HepG2 (cell line): ENCODE data around the gene ZNF83. TPM values are rescaled to one million over a fixed set of nuclear protein-coding genes. Genes with fewer than 3 reads are reported as not detected.

Experiments used
- ATAC-seq: fragments of 200-7000 bp; cut with Tn5 transposase; 3 replicates; pipeline ENCODE4 v1.9.1; 2020; ENCODE audit warnings: mild to moderate bottlenecking, moderate library complexity
- BruUV-seq: library from RNA; stranded (reverse); fragments of 400-500 nt; replicated peaks from 2 replicates; lab custom pipeline; 2021; lab: Mats Ljungman, UMichigan
- CTCF ChIA-PET: fragments of 300-600 bp; formaldehyde crosslinking; extraction: SDS; loops from one replicate; lab custom pipeline; 2021; ENCODE audit warnings: low total read pairs, inconsistent platforms, low intra/inter-chr PET ratio; lab: Yijun Ruan, JAX
- POLR2A ChIA-PET: fragments of 350-600 bp; sonication (Branson Sonifier 250); formaldehyde crosslinking; loops from one replicate; lab custom pipeline; 2020; ENCODE audit warnings: antibody characterized with exemption, inconsistent platforms; lab: Yijun Ruan, JAX
- DNase-seq: peaks from one replicate; pipeline ENCODE4 v3.0.0-alpha.2; 2015; ENCODE audit warnings: low spot score
- FAIRE-seq: peaks from 3 replicates; lab custom pipeline; 2011; peaks lifted over from hg19 to GRCh38; lab: Jason Lieb, UNC
- H2AFZ ChIP-seq: one replicate; pipeline ENCODE4 v1.6.1; 2011; ENCODE audit warnings: low read length, inconsistent platforms
- H3K27ac ChIP-seq: fragments of 300-600 bp; 3 replicates; pipeline ENCODE4 v1.8.0; 2011; ENCODE audit warnings: mixed run types, mild to moderate bottlenecking, mixed read lengths, low read length, inconsistent platforms; ENCODE audit not compliant: insufficient read depth; ENCODE audit errors: extremely low read length
- H3K27me3 ChIP-seq, 2 experiments: fragments of 200-600 bp in 1 of 2; 2 replicates in 1 of 2; 3 replicates in 1 of 2; pipeline versions ENCODE4 v1.6.0 to v1.8.0; 2011; ENCODE audit warnings: low read length in 2 of 2, mild to moderate bottlenecking in 2 of 2, moderate library complexity in 2 of 2, inconsistent platforms in 1 of 2; ENCODE audit not compliant: insufficient read depth in 2 of 2, control insufficient read depth in 1 of 2
- H3K36me3 ChIP-seq, 2 experiments: fragments of 200-600 bp in 1 of 2; replicated peaks in 1 of 2; 2 replicates in 1 of 2; 3 replicates in 1 of 2; pipeline versions ENCODE4 v1.5.1 to v1.8.0; 2011; ENCODE audit warnings: low read length in 2 of 2, inconsistent platforms in 1 of 2; ENCODE audit not compliant: insufficient read depth in 2 of 2, control insufficient read depth in 1 of 2
- H3K4me1 ChIP-seq: 2 replicates; pipeline ENCODE4 v1.5.1; 2012; ENCODE audit warnings: low read length, inconsistent platforms; ENCODE audit not compliant: insufficient read depth
- H3K4me2 ChIP-seq: 2 replicates; pipeline ENCODE4 v1.6.0; 2011; ENCODE audit warnings: low read depth, low read length, inconsistent platforms
- H3K4me3 ChIP-seq, 3 experiments: fragments of 200-600 bp in 1 of 3; sonication (generic), shearing (Covaris generic) in 1 of 3; replicated peaks in 1 of 3; 2 replicates each; pipeline ENCODE4 v1.5.1; 2011 to 2016; ENCODE audit warnings: low read length in 3 of 3, inconsistent platforms in 2 of 3, low read depth in 2 of 3, mild to moderate bottlenecking in 2 of 3, control low read depth in 1 of 3, mixed read lengths in 1 of 3; ENCODE audit not compliant: insufficient read depth in 1 of 3
- H3K79me2 ChIP-seq: one replicate; pipeline ENCODE4 v1.6.1; 2011; ENCODE audit warnings: low read length, inconsistent platforms; ENCODE audit not compliant: insufficient read depth
- H3K9ac ChIP-seq: 2 replicates; pipeline ENCODE4 v1.6.0; 2011; ENCODE audit warnings: mild to moderate bottlenecking, low read depth, low read length, inconsistent platforms; ENCODE audit not compliant: insufficient read depth
- H3K9me3 ChIP-seq: 2 replicates; pipeline ENCODE4 v1.5.1; 2012; ENCODE audit warnings: mild to moderate bottlenecking, low read length
- H4K20me1 ChIP-seq: 2 replicates; pipeline ENCODE4 v1.6.0; 2011; ENCODE audit warnings: inconsistent platforms, mild to moderate bottlenecking, low read length, moderate library complexity; ENCODE audit not compliant: insufficient read depth
- ATRX ChIP-seq: sonication (generic); formaldehyde crosslinking; IDR thresholded peaks from 2 replicates; pipeline ENCODE4 v1.4.0; 2020; ENCODE audit warnings: missing genetic modification reagents, borderline replicate concordance
- BRD4 ChIP-seq: sonication (generic); formaldehyde crosslinking; IDR thresholded peaks from 2 replicates; pipeline ENCODE4 v1.4.0; 2020; ENCODE audit warnings: missing genetic modification reagents
- HHEX ChIP-seq: IDR thresholded peaks from 2 replicates; pipeline ENCODE4 v1.6.1; 2016; ENCODE audit warnings: control low read depth
- HMGA1 ChIP-seq: sonication (generic); formaldehyde crosslinking; conservative IDR thresholded peaks from 2 replicates; pipeline ENCODE4 v1.4.0; 2020; ENCODE audit warnings: missing genetic modification reagents
- MTA3 ChIP-seq: sonication (generic); formaldehyde crosslinking; IDR thresholded peaks from 2 replicates; pipeline ENCODE4 v1.4.0; 2020; ENCODE audit warnings: missing genetic modification reagents
- MXI1 ChIP-seq: IDR thresholded peaks from 3 replicates; pipeline ENCODE4 v1.6.1; 2012; ENCODE audit warnings: low read depth, low read length, inconsistent platforms, borderline replicate concordance
- RCOR2 ChIP-seq: IDR thresholded peaks from 2 replicates; pipeline ENCODE4 v1.6.1; 2016; ENCODE audit warnings: missing biosample characterization, missing genetic modification reagents
- STAT5B ChIP-seq: sonication (generic); formaldehyde crosslinking; IDR thresholded peaks from 2 replicates; pipeline ENCODE4 v1.4.0; 2020; ENCODE audit warnings: missing genetic modification reagents
- STAT6 ChIP-seq: sonication (generic); formaldehyde crosslinking; IDR thresholded peaks from 2 replicates; pipeline ENCODE4 v1.4.0; 2020; ENCODE audit warnings: missing genetic modification reagents, mild to moderate bottlenecking, borderline replicate concordance
- TRIM22 ChIP-seq: fragments of 450-650 bp; IDR thresholded peaks from 2 replicates; pipeline ENCODE4 v1.6.1; 2017
- ZNF180 ChIP-seq: sonication (generic); formaldehyde crosslinking; IDR thresholded peaks from 2 replicates; pipeline ENCODE4 v1.4.0; 2020; ENCODE audit warnings: low read depth, missing genetic modification reagents, borderline replicate concordance
- ZNF225 ChIP-seq: sonication (generic); formaldehyde crosslinking; IDR thresholded peaks from 2 replicates; pipeline ENCODE4 v1.4.0; 2020; ENCODE audit warnings: mild to moderate bottlenecking, missing genetic modification reagents
- ZNF383 ChIP-seq: sonication (generic); formaldehyde crosslinking; IDR thresholded peaks from 2 replicates; pipeline ENCODE4 v1.4.0; 2020; ENCODE audit warnings: missing genetic modification reagents, mild to moderate bottlenecking, borderline replicate concordance
- ZNF777 ChIP-seq: sonication (generic); formaldehyde crosslinking; IDR thresholded peaks from 2 replicates; pipeline ENCODE4 v1.4.0; 2020; ENCODE audit warnings: missing genetic modification reagents
- ZNF839 ChIP-seq: sonication (generic); formaldehyde crosslinking; IDR thresholded peaks from 2 replicates; pipeline ENCODE4 v1.4.0; 2020; ENCODE audit warnings: missing genetic modification reagents, mild to moderate bottlenecking, borderline replicate concordance
- WGBS: methylation state at CpG from one replicate; pipeline ENCODE4 v1.1.6; 2017; ENCODE audit warnings: low lambda C conversion rate; 5-methylcytosine and 5-hydroxymethylcytosine counted together
- in situ Hi-C: cut with HindIII; loops from 2 replicates; pipeline ENCODE4 v1.10.0; 2017; ENCODE audit warnings: low pct_unique_long_range_greater_than_20kb; ENCODE audit not compliant: extremely low pct_ligation_motif_present
- intact Hi-C: fragments of 100-400 bp; cut with micrococcal nuclease; formaldehyde crosslinking; loops from one replicate; pipeline ENCODE4 v1.10.0; 2022; ENCODE audit not compliant: unreplicated experiment
- polyA plus RNA-seq, 8 experiments: library from polyadenylated mRNA; depleted of rRNA in 3 of 8; stranded (reverse) in 7 of 8; unstranded in 1 of 8; fragments of >200 nt; fragmentation: Illumina TruSeq in 4 of 8; extraction: Trizol in 4 of 8; gene quantifications; 2 replicates each; pipeline versions ENCODE4 v1.2.1 to v1.2.3, GENCODE V29; 2011 to 2016; ENCODE audit warnings: low read depth in 4 of 8, missing spikeins in 1 of 8, mixed read lengths in 1 of 8; ENCODE audit not compliant: insufficient read depth in 1 of 8
- total RNA-seq, 5 experiments: library from RNA; depleted of rRNA; stranded (reverse); fragments of >200 nt; fragmentation: Illumina TruSeq; extraction: Trizol; gene quantifications; 2 replicates each; pipeline ENCODE4 v1.2.3, GENCODE V29; 2016; ENCODE audit warnings: low read depth in 1 of 5

The ZNF83 gene
- total and polyA plus RNA-seq, 2 of the 13 experiments (the other 11 are each of a cell fraction or from before 2014, with no cell fraction given) = 20.4 to 44.5 TPM

GRCh38 chr19:52669586-52669985 is 31.4 kb upstream of the ZNF83 start:
- DNase-seq = no peak
- Histone ChIP-seq H4K20me1 (no peaks in the 10 kb centered on the region), H3K4me3 (no peak overlapping the region), H2AFZ (no peak overlapping the region), H3K9ac (no peak overlapping the region), H3K4me1 (peaks cover 5% of the 10 kb centered on the region; the same call in 1 of the 2 replicates), H3K9me3 (peaks cover 34% of the 10 kb centered on the region), H3K27me3 (no peaks in the 10 kb centered on the region), H3K36me3 (no peaks in the 10 kb centered on the region), H3K4me2 (no peak overlapping the region), H3K79me2 (peaks cover 10% of the 10 kb centered on the region), H3K27ac (no peak overlapping the region)
- no peak for FAIRE-seq
- ATAC-seq = no peak
- WGBS = 53% methylated on average over 5 of the region's 5 CpGs
- in situ Hi-C loops (no loop called here), intact Hi-C loops (no loop called here)
- CTCF ChIA-PET = no interaction called here
- BruUV-seq = no TSS peak
- no peak for TF ChIP-seq RCOR2 (CRISPR knock-in tag)
- no peak for TF ChIP-seq BRD4 (CRISPR knock-in tag)
- TF ChIP-seq ZNF225 = no peak
- TF ChIP-seq MTA3 (CRISPR knock-in tag) = no peak
- no peak for TF ChIP-seq ZNF777 (CRISPR knock-in tag)
- TF ChIP-seq HMGA1 (CRISPR knock-in tag) = no peak
- TF ChIP-seq ATRX (CRISPR knock-in tag) = no peak
- no peak for TF ChIP-seq MXI1
- TF ChIP-seq STAT6 (CRISPR knock-in tag) = no peak
- TF ChIP-seq ZNF383 (CRISPR knock-in tag) = no peak
- TF ChIP-seq HHEX (CRISPR knock-in tag) = no peak
- TF ChIP-seq TRIM22 = no peak
- TF ChIP-seq ZNF839 (CRISPR knock-in tag) = no peak
- TF ChIP-seq ZNF180 = no peak
- TF ChIP-seq STAT5B (CRISPR knock-in tag) = no peak
- TF ChIP-seq, all 625 proteins: peak for 0
- POLR2A ChIA-PET = no interaction called here
